ENCODE measurements around the gene KIAA0825.

DNA sequence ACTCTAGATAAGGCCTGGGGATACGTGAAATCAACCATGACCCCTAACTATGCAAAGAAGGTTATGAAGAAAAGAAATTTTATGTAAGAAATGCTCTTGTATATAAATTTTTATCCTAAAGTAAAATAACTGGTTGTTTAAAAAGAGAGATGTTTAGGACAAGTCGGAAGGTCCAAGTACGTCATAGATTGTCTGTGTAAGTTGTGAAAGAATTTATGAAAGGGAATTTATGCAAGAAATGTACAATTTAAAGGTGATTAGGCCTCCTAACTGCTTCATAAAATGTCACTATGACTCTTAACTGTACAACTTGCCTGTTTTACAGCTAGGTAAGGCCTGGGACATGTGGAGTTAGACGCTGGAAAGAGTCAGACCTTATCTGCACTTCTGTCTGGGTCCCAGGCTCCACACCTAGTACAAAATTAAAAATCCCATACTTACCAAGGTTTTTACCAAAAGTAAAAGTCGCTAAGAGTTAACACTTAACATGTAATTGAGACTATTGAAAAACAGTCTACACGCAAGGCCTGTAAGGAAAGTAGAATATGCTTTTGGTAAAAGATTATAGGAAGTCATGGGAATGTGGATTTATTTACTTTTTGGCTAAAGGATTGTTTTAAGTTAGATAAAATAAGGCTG, 77.4 kb downstream of the KIAA0825 start:
- TF ChIP-seq EZH2 (IDR thresholded peaks at IDR 0.05; ENCODE audit: borderline replicate concordance, low read depth, low read length, severe bottlenecking) = no peak
- TF ChIP-seq, protein P1, sequence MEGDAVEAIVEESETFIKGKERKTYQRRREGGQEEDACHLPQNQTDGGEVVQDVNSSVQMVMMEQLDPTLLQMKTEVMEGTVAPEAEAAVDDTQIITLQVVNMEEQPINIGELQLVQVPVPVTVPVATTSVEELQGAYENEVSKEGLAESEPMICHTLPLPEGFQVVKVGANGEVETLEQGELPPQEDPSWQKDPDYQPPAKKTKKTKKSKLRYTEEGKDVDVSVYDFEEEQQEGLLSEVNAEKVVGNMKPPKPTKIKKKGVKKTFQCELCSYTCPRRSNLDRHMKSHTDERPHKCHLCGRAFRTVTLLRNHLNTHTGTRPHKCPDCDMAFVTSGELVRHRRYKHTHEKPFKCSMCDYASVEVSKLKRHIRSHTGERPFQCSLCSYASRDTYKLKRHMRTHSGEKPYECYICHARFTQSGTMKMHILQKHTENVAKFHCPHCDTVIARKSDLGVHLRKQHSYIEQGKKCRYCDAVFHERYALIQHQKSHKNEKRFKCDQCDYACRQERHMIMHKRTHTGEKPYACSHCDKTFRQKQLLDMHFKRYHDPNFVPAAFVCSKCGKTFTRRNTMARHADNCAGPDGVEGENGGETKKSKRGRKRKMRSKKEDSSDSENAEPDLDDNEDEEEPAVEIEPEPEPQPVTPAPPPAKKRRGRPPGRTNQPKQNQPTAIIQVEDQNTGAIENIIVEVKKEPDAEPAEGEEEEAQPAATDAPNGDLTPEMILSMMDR (IDR thresholded peaks at IDR 0.05; ENCODE audit: borderline replicate concordance, extremely low read depth, low read length, poor library complexity, severe bottlenecking) = no peak
